HG03159 (cell line): ENCODE results near the gene FGF18.
"Not testable (repeated sequence)": the region's sequence is repeated elsewhere in the genome, so short reads cannot be mapped to it uniquely, and the experiment has no call there.

Experiments used
- ATAC-seq: cut with Tn5 transposase; IDR thresholded peaks from one replicate; pipeline ENCODE4 v1.9.1; 2021; ENCODE audit warnings: mild to moderate bottlenecking, moderate library complexity; ENCODE audit not compliant: unreplicated experiment

FGF18 gene

GRCh38 chr5:171418982-171419687 is at the start of gene FGF18:
TSS of gene FGF18 (plus strand) at chr5:171419647. CDS start at chr5:171420200, 553 bp downstream.
- ATAC-seq, result peak; percentile 41

GRCh38 chr5:171369898-171370297 is 49.5 kb upstream of the FGF18 start:
- no peak for ATAC-seq

GRCh38 chr5:171370881-171371280 is 48.6 kb upstream of the FGF18 start:
- not testable (repeated sequence) for ATAC-seq

GRCh38 chr5:171371326-171371725 is 48.1 kb upstream of the FGF18 start:
- no peak for ATAC-seq

- ATAC-seq, result no peak
Observed at GRCh38 chr5:171379961-171380360, 39.5 kb upstream of the FGF18 start.

- ATAC-seq, result not testable (repeated sequence)
Observed at GRCh38 chr5:171384416-171384815, 35.0 kb upstream of the FGF18 start.

GRCh38 chr5:171384999-171385398 is 34.4 kb upstream of the FGF18 start:
- not testable (repeated sequence) for ATAC-seq

- ATAC-seq, result no peak
Observed at GRCh38 chr5:171386006-171386671, 33.3 kb upstream of the FGF18 start.

- no peak for ATAC-seq
Observed at GRCh38 chr5:171386861-171387344, 32.5 kb upstream of the FGF18 start.

- peak; percentile 81 for ATAC-seq
Observed at GRCh38 chr5:171387345-171387969, 32.0 kb upstream of the FGF18 start, which contains the start of gene NPM1. TSS of gene NPM1 (plus strand) at chr5:171387849. CDS start at chr5:171387949, 100 bp downstream.

GRCh38 chr5:171387970-171388815 is 31.3 kb upstream of the FGF18 start:
- ATAC-seq, result peak; percentile 40

- no peak for ATAC-seq
Observed at GRCh38 chr5:171388816-171389168, 30.7 kb upstream of the FGF18 start.

- ATAC-seq, result no peak
Observed at GRCh38 chr5:171390883-171391677, 28.4 kb upstream of the FGF18 start.

- ATAC-seq, result no peak
Observed at GRCh38 chr5:171391996-171392577, 27.4 kb upstream of the FGF18 start.

- no peak for ATAC-seq
Observed at GRCh38 chr5:171392585-171393159, 26.8 kb upstream of the FGF18 start.

- no peak for ATAC-seq
Observed at GRCh38 chr5:171395042-171395441, 24.4 kb upstream of the FGF18 start.

GRCh38 chr5:171396583-171396982 is 22.9 kb upstream of the FGF18 start:
- not testable (repeated sequence) for ATAC-seq

- ATAC-seq, result no peak
Observed at GRCh38 chr5:171397190-171397589, 22.3 kb upstream of the FGF18 start.

- ATAC-seq, result no peak
Observed at GRCh38 chr5:171397599-171397998, 21.8 kb upstream of the FGF18 start.
